IPS DF 6.9 (cell line): ENCODE results near the gene PANX2.

Experiments
- DNase-seq: peaks from one replicate; pipeline ENCODE4 v3.0.0-alpha.2; 2013; ENCODE audit warnings: low read depth, low spot score
- H3K27ac ChIP-seq: one replicate; pipeline ENCODE4 v1.5.1; 2013; ENCODE audit warnings: low read length, control low read depth
- H3K27me3 ChIP-seq: 2 replicates; pipeline ENCODE4 v1.6.1; 2013; ENCODE audit warnings: mild to moderate bottlenecking, low read length; ENCODE audit not compliant: control insufficient read depth, insufficient read depth
- H3K36me3 ChIP-seq: 2 replicates; pipeline ENCODE4 v1.6.1; 2013; ENCODE audit warnings: low read length; ENCODE audit not compliant: control insufficient read depth, insufficient read depth
- H3K4me1 ChIP-seq: 2 replicates; pipeline ENCODE4 v1.6.1; 2013; ENCODE audit warnings: low read length; ENCODE audit not compliant: control insufficient read depth, insufficient read depth
- H3K4me3 ChIP-seq: 2 replicates; pipeline ENCODE4 v1.5.1; 2013; ENCODE audit warnings: mild to moderate bottlenecking, low read length
- H3K9me3 ChIP-seq: 2 replicates; pipeline ENCODE4 v1.6.1; 2013; ENCODE audit warnings: low read length, inconsistent platforms; ENCODE audit not compliant: control insufficient read depth, insufficient read depth
- WGBS: extraction: QIAGEN DNeasy Blood & Tissue Kit; methylation state at CpG from one replicate; pipeline ENCODE4 v1.1.7; 2013; ENCODE audit warnings: mixed read lengths, missing lambda C conversion rate; ENCODE audit not compliant: insufficient read length, insufficient coverage; 5-methylcytosine and 5-hydroxymethylcytosine counted together

Gene PANX2

GRCh38 chr22:50218153-50218995 is 47.8 kb downstream of the PANX2 start:
- H3K4me1 ChIP-seq = peaks cover 1% of the 10 kb centered on the region; the same call in 1 of the 2 replicates
- WGBS = no CpG with 5 or more reads among the region's 43 CpGs
- no peaks in the 10 kb centered on the region for H3K9me3 ChIP-seq
- H3K36me3 ChIP-seq = peaks cover 34% of the 10 kb centered on the region
- H3K27ac ChIP-seq = no peak overlapping the region
- H3K27me3 ChIP-seq = no peaks in the 10 kb centered on the region
- DNase-seq = no peak
- H3K4me3 ChIP-seq = no peak overlapping the region

- no CpG with 5 or more reads among the region's 42 CpGs for WGBS
- Histone ChIP-seq H3K27me3 (no peaks in the 10 kb centered on the region), H3K36me3 (peaks cover 34% of the 10 kb centered on the region), H3K4me1 (peaks cover 1% of the 10 kb centered on the region; the same call in 1 of the 2 replicates), H3K4me3 (no peak overlapping the region), H3K27ac (no peak overlapping the region), H3K9me3 (no peaks in the 10 kb centered on the region)
- no peak for DNase-seq
These were observed 48.6 kb downstream of the PANX2 start for GRCh38 chr22:50218996-50219727.

GRCh38 chr22:50219800-50220602 is 49.5 kb downstream of the PANX2 start:
- no peaks in the 10 kb centered on the region for H3K27me3 ChIP-seq
- no CpG with 5 or more reads among the region's 25 CpGs for WGBS
- no peak for DNase-seq
- H3K9me3 ChIP-seq = no peaks in the 10 kb centered on the region
- H3K27ac ChIP-seq = no peak overlapping the region
- H3K36me3 ChIP-seq = peaks cover 34% of the 10 kb centered on the region
- no peak overlapping the region for H3K4me3 ChIP-seq
- peaks cover 1% of the 10 kb centered on the region; the same call in 1 of the 2 replicates for H3K4me1 ChIP-seq

GRCh38 chr22:50220603-50221409 is 50.3 kb downstream of the PANX2 start:
- WGBS = no CpG with 5 or more reads among the region's 45 CpGs
- peaks cover 37% of the 10 kb centered on the region for H3K36me3 ChIP-seq
- H3K4me3 ChIP-seq = no peak overlapping the region
- no peak for DNase-seq
- peaks cover 1% of the 10 kb centered on the region; the same call in 1 of the 2 replicates for H3K4me1 ChIP-seq
- H3K27me3 ChIP-seq = no peaks in the 10 kb centered on the region
- no peak overlapping the region for H3K27ac ChIP-seq
- no peaks in the 10 kb centered on the region for H3K9me3 ChIP-seq

DNA sequence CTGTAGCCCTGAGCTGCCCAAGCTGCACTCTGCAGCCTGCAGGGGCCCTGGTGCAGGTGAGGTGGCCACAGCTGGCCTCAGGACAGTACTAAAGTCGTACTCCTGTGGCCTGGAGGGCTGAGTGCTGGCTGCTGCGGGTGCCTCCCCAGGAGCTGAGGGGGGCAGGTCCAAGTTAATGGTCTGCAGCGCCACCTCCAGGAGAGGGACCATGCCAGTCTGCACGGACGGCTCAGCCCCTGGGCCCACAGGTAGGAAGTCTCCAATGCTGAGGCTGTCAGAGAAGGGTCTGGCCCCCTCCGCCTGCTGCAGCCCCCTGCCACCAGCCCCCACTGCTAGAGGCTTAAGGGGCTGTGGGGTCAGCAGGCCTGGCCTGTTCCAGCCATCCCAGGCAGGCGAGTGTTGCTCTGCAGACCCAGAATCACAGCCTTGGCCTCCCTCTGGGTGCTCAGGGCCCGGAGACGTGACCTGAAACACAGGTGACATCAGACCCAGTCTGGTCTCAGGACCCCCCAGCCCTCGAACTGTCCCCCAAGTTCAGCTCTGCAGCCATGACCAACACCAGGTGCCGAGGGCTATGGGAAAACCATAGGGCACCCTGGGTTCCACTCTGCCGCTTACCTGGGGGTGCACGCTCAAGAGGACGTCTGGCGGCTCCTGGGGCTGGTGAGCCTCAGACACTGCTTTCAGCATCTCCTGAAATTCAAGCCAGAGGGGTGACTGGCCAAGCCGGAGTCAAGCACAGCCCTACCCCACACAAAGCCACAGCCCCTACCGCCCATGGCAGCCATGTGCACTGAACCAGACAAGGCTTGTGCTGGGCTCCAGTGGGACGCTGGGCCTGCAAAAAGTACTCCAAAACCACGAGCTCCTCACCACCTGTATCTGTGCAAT is 51.1 kb downstream of the PANX2 start:
- Histone ChIP-seq H3K36me3 (peaks cover 38% of the 10 kb centered on the region), H3K4me1 (peaks cover 1% of the 10 kb centered on the region; the same call in 1 of the 2 replicates)

DNA sequence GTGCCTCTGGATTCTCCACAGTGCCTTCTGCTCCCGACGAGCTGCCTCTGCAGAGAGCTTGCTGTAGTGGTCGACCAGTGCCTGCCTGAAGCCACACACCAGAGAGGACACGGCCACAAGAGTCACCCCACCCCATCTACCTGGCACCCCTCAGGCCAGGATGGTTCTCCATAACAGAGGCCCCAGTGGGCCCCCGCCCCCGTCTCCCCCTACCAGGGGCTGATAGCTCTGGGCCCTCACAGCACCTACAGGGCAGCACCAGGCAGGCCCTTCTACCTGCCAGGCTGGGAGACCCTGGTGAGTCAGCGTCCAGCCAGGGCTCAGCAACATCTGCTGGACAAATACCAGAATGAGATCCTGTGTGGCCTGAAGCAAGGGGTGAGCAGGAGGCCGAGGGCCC is 52.0 kb downstream of the PANX2 start:
- H3K36me3 ChIP-seq = peaks cover 30% of the 10 kb centered on the region
- no peak overlapping the region for H3K4me3 ChIP-seq
- no peaks in the 10 kb centered on the region for H3K9me3 ChIP-seq
- DNase-seq = no peak
- H3K27me3 ChIP-seq = no peaks in the 10 kb centered on the region
- peaks cover 1% of the 10 kb centered on the region; the same call in 1 of the 2 replicates for H3K4me1 ChIP-seq
- no peak overlapping the region for H3K27ac ChIP-seq
- WGBS = no CpG with 5 or more reads among the region's 8 CpGs

More for the DNA sequence above, 51.1 kb downstream of the PANX2 start:
- H3K27me3 ChIP-seq = no peaks in the 10 kb centered on the region
- no peak for DNase-seq
- no peak overlapping the region for H3K27ac ChIP-seq
- no peak overlapping the region for H3K4me3 ChIP-seq
- H3K9me3 ChIP-seq = no peaks in the 10 kb centered on the region
- no CpG with 5 or more reads among the region's 19 CpGs for WGBS

DNA sequence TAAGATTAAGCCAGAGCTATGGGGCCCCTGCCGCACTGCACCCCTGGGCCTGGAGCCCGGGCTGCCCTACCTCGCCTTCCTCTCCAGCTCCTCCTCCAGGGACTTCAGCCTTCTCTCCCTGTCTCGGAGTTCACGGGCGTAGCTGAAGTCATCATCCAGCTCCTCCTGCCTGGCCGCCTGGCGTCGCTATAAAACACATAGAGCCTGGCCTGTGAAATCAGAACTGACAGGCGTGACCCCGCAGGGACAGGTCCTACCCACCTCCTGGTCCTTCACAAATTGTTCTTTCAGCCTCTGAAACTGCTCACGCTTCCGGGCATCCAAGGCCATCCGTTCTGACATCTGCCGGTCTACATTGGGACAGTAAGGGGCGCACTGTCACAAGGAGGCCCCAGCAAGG is 53.5 kb downstream of the PANX2 start:
- no peak for DNase-seq
- no CpG with 5 or more reads among the region's 16 CpGs for WGBS
- H3K4me1 ChIP-seq = peaks cover 1% of the 10 kb centered on the region; the same call in 1 of the 2 replicates

GRCh38 chr22:50225200-50225969 is 54.9 kb downstream of the PANX2 start:
- no CpG with 5 or more reads among the region's 24 CpGs for WGBS
- H3K9me3 ChIP-seq = no peaks in the 10 kb centered on the region
- H3K4me1 ChIP-seq = no peaks in the 10 kb centered on the region
- H3K4me3 ChIP-seq = no peak overlapping the region
- H3K27me3 ChIP-seq = no peaks in the 10 kb centered on the region
- H3K27ac ChIP-seq = no peak overlapping the region
- no peak for DNase-seq
- H3K36me3 ChIP-seq = peaks cover 20% of the 10 kb centered on the region

More for the DNA sequence above, 53.5 kb downstream of the PANX2 start:
- Histone ChIP-seq H3K36me3 (peaks cover 21% of the 10 kb centered on the region), H3K4me3 (no peak overlapping the region), H3K27ac (no peak overlapping the region), H3K9me3 (no peaks in the 10 kb centered on the region), H3K27me3 (no peaks in the 10 kb centered on the region)
